Right lobe of liver (tissue), 6 donors: ENCODE data around the gene PLXNB2. TPM values are rescaled to one million over a fixed set of nuclear protein-coding genes. Genes with fewer than 3 reads are reported as not detected.

Source experiments
- ATAC-seq, 4 donors: fragments of 200-7000 bp; cut with Tn5 transposase; one replicate each; pipeline ENCODE4 v1.9.1; 2020; ENCODE audit warnings: mild to moderate bottlenecking in 4 of 4, moderate library complexity in 4 of 4
- DNase-seq, 3 donors: peaks; one replicate each; pipeline ENCODE4 v3.0.0-alpha.2; 2020
- H3K27ac ChIP-seq, 3 donors: fragments of 200-600 bp; one replicate each; pipeline ENCODE4 v1.8.0; 2022
- H3K27me3 ChIP-seq, 2 donors: fragments of 200-600 bp; one replicate each; pipeline ENCODE4 v1.8.0; 2022
- H3K36me3 ChIP-seq, 4 donors: fragments of 200-600 bp; sonication (generic) in 1 of 4; one replicate each; pipeline versions ENCODE4 v1.5.1 to v1.8.0; 2017 to 2022; ENCODE audit warnings: control low read depth in 1 of 4
- H3K4me1 ChIP-seq, 4 donors: fragments of 200-600 bp; sonication (generic) in 1 of 4; one replicate each; pipeline versions ENCODE4 v1.5.1 to v1.8.0; 2017 to 2022; ENCODE audit warnings: control low read depth in 1 of 4
- H3K4me3 ChIP-seq, 3 donors: fragments of 200-600 bp; one replicate each; pipeline ENCODE4 v1.8.0; 2022
- H3K9me3 ChIP-seq, 4 donors: fragments of 200-600 bp; sonication (generic) in 1 of 4; one replicate each; pipeline versions ENCODE4 v1.5.1 to v1.8.0; 2017 to 2022; ENCODE audit warnings: control low read depth in 1 of 4
- POLR2A ChIP-seq: fragments of 450-650 bp; IDR thresholded peaks from one replicate; pipeline ENCODE4 v1.6.1; 2017; ENCODE audit warnings: antibody characterized with exemption, mild to moderate bottlenecking
- WGBS: methylation state at CpG from one replicate; pipeline ENCODE4 v1.1.6; 2018; ENCODE audit warnings: low coverage, low lambda C conversion rate; ENCODE audit not compliant: insufficient coverage; ENCODE audit errors: missing lambda C conversion rate; 5-methylcytosine and 5-hydroxymethylcytosine counted together
- intact Hi-C, 2 donors: fragments of 100-400 bp; cut with DNase I; formaldehyde crosslinking; loops; one replicate each; pipeline versions ENCODE4 v1.11.2 to v1.14.1; 2022
- total RNA-seq, 6 experiments: library from RNA; depleted of rRNA in 2 of 6; stranded (reverse); fragments of >200 nt in 2 of 6; fragmentation: NEBNext Ultra II Directional in 3 of 6; extraction: Animal tissue kit (Norgen Biotek cat#: 25700) in 3 of 6; gene quantifications; one replicate each; pipeline versions ENCODE4 v1.1.0 to v1.2.4, GENCODE V29; 2016 to 2023
- TF ChIP-seq, protein P1 (sequence below), 4 donors: fragments of 200-600 bp in 3 of 4; fragments of 450-650 bp in 1 of 4; IDR thresholded peaks; one replicate each; pipeline versions ENCODE4 v1.5.1 to v1.8.0; 2016 to 2022; ENCODE audit warnings: antibody characterized with exemption in 4 of 4, mild to moderate bottlenecking in 2 of 4
- donor health status: DM: no; HTN: yes; CAD: no.
- donor health status: DM: no; HTN: no; CAD: no.
- donor health status: DM: no; HTN: no; CAD: no.
- donor health status: DM: no; HTN: yes; CAD: no.
- donor health status: DM: no; HTN: yes; CAD: no.

The PLXNB2 gene
- total RNA-seq, 6 experiments from 2014 or later = 154 to 181 (median 161) TPM

- Histone ChIP-seq H3K4me3 (no peak overlapping the region), H3K36me3 (no peaks in the 10 kb centered on the region), H3K9me3 (no peaks in the 10 kb centered on the region), H3K27me3 (no peaks in the 10 kb centered on the region), H3K27ac (no peak overlapping the region), H3K4me1 (peaks cover 0 to 34% (median 8%) of the 10 kb centered on the region in 4 donors)
- WGBS = 80% methylated on average over 1 of the region's 17 CpGs
- no peak for DNase-seq
- TF ChIP-seq POLR2A = no peak
- TF ChIP-seq, protein P1, sequence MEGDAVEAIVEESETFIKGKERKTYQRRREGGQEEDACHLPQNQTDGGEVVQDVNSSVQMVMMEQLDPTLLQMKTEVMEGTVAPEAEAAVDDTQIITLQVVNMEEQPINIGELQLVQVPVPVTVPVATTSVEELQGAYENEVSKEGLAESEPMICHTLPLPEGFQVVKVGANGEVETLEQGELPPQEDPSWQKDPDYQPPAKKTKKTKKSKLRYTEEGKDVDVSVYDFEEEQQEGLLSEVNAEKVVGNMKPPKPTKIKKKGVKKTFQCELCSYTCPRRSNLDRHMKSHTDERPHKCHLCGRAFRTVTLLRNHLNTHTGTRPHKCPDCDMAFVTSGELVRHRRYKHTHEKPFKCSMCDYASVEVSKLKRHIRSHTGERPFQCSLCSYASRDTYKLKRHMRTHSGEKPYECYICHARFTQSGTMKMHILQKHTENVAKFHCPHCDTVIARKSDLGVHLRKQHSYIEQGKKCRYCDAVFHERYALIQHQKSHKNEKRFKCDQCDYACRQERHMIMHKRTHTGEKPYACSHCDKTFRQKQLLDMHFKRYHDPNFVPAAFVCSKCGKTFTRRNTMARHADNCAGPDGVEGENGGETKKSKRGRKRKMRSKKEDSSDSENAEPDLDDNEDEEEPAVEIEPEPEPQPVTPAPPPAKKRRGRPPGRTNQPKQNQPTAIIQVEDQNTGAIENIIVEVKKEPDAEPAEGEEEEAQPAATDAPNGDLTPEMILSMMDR (IDR thresholded peaks at IDR 0.05) = no peak
- intact Hi-C loops = no loop called here
- no peak for ATAC-seq
Measured at GRCh38 chr22:50255607-50256006, 51.8 kb downstream of the PLXNB2 start.

- intact Hi-C loops = no loop called here
- no peak for ATAC-seq
- DNase-seq = no peak
- Histone ChIP-seq H3K36me3 (no peaks in the 10 kb centered on the region), H3K27ac (no peak overlapping the region), H3K4me3 (no peak overlapping the region), H3K27me3 (no peaks in the 10 kb centered on the region), H3K9me3 (no peaks in the 10 kb centered on the region), H3K4me1 (peaks cover 0 to 39% (median 10%) of the 10 kb centered on the region in 4 donors)
- TF ChIP-seq, protein P1 (IDR thresholded peaks at IDR 0.05) = no peak
- TF ChIP-seq POLR2A = no peak
- WGBS = no CpG with 5 or more reads among the region's 19 CpGs
Measured at GRCh38 chr22:50255099-50255498, 52.3 kb downstream of the PLXNB2 start.

- no peak for ATAC-seq
- H3K4me1 ChIP-seq = peaks cover 0 to 47% (median 14%) of the 10 kb centered on the region in 4 donors
- 0% methylated on average over 1 of the region's 8 CpGs for WGBS
- H3K9me3 ChIP-seq = no peaks in the 10 kb centered on the region
- no peak for DNase-seq
- no peak for TF ChIP-seq POLR2A
- TF ChIP-seq, protein P1 (IDR thresholded peaks at IDR 0.05) = no peak
- intact Hi-C loops = loop anchor here in 1 of 2 donors (5.0 kb wide), 1 partner anchor 88 kb away; the partner anchor contains the start of gene PPP6R2
- H3K36me3 ChIP-seq = no peaks in the 10 kb centered on the region
- H3K27me3 ChIP-seq = no peaks in the 10 kb centered on the region
- no peak overlapping the region for H3K27ac ChIP-seq
- no peak overlapping the region for H3K4me3 ChIP-seq
Measured at GRCh38 chr22:50253941-50254340, 53.5 kb downstream of the PLXNB2 start.

DNA sequence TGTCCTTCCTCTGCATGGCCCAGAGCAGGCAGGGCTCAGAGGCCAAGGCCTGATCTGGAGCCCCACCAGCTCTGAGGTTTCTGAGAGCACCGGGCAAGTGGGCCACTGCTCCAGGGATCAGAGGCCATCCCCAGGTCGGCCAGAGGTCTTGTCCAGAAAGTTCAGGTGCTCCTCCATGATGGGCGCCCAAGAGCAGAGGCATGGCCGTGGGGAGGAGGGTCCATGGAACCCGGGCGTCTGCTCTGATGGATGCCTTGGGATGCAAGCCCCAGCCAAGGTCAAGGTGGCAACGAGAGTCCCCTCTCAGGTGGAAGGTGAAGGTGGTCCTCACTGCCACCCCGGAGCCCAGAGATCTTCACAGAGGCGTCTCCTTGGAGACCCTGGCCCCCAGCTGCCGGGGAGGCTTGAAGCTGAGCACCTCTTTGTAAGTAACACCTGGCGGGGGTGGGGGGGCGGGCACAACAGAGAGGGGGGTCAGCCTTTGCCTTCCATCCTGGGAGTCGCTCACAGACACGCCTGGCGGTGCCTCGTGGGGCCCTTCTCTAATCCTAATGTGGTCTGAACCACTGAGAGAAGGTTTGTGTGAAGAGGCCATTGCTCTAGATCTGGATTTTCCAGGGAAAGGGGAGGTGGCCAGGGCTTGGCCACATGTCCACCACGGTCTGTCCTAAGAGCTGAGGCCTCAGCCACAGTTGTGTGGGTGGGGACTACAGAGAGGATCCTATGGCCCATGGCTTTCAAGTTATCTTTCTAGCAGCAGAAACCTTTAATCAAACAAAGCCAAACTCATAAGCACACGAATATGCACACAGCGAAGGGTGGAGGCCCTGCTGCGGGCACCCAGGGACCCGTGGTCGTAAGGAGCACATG, 54.2 kb downstream of the PLXNB2 start:
- H3K4me3 ChIP-seq = no peak overlapping the region
- TF ChIP-seq POLR2A = no peak
- TF ChIP-seq, protein P1 (IDR thresholded peaks at IDR 0.05) = no peak
- no peaks in the 10 kb centered on the region for H3K9me3 ChIP-seq
- H3K27ac ChIP-seq = no peak overlapping the region
- H3K4me1 ChIP-seq = peaks cover 0 to 40% (median 13%) of the 10 kb centered on the region in 4 donors
- ATAC-seq = no peak
- no peak for DNase-seq
- H3K27me3 ChIP-seq = no peaks in the 10 kb centered on the region
- WGBS = 20% methylated on average over 1 of the region's 22 CpGs
- intact Hi-C loops = loop anchor here in 1 of 2 donors (5.0 kb wide), 1 partner anchor 89 kb away; the partner anchor contains the start of gene PPP6R2
- no peaks in the 10 kb centered on the region for H3K36me3 ChIP-seq
